ENCODE measurements around the gene GNRHR.
A peak's percentile ranks its signal among the peaks of the same experiment; 100 is the strongest.

GNRHR gene

DNA sequence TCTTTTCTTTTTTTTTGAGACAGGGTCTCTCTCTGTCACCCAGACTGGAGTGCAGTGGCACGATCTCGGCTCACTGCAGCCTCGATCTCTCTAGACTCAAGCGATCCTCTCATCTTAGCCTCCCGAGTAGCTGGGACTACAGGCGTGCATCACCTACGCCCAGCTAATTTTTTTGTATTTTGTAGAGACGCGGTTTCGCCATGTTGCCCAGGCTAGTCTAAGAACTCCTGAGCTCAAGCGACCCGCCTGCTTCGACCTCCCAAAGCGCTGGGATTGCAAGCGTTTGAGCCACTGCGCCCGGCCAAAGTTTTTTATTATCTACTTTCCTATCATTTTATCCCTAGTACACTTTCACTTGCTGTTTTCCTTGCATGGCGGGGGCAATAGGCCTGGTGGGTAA is 54.6 kb downstream of the GNRHR start:
- Histone ChIP-seq H2AK5ac (ENCODE audit: low read depth, low read length) (no peak overlapping the region), H2BK15ac (ENCODE audit: low read length) (no peak overlapping the region), H3K36me3 (replicated peaks in 1 of 2; ENCODE audit: control insufficient read depth in 2 of 2, insufficient read depth in 2 of 2, low read length in 2 of 2) (peaks cover 0 to 34% of the 10 kb centered on the region in 2 donors), H3K14ac (ENCODE audit: low read length) (no peak overlapping the region), H2BK12ac (ENCODE audit: low read length) (no peak overlapping the region), H4K8ac (ENCODE audit: low read depth, low read length) (no peak overlapping the region), H3K4me1 (ENCODE audit: control insufficient read depth in 2 of 2, insufficient read depth in 1 of 2, low read depth in 1 of 2, low read length in 2 of 2) (peaks cover 4 to 5% of the 10 kb centered on the region in 2 donors), H2BK120ac (ENCODE audit: low read depth, low read length) (no peak overlapping the region), H3K23ac (ENCODE audit: low read depth, low read length, poor library complexity) (no peak overlapping the region), H3K9ac (ENCODE audit: low read depth, low read length, poor library complexity) (no peak overlapping the region), H2AFZ (ENCODE audit: low read length) (no peak overlapping the region), H3K27me3 (ENCODE audit: control insufficient read depth in 3 of 3, insufficient read depth in 3 of 3, low read depth in 1 of 3, low read length in 3 of 3) (no peaks in the 10 kb centered on the region), H3K4me2 (ENCODE audit: insufficient read depth, low read length, poor library complexity, severe bottlenecking) (no peak overlapping the region), H3K18ac (ENCODE audit: low read length) (no peak overlapping the region), H3K4ac (ENCODE audit: low read length) (no peak overlapping the region), H3K27ac (replicated peaks; ENCODE audit: low read length) (no peak overlapping the region), H3K9me3 (replicated peaks in 1 of 2; ENCODE audit: control insufficient read depth in 2 of 2, insufficient read depth in 1 of 2, low read depth in 1 of 2, low read length in 2 of 2) (no peaks in the 10 kb centered on the region), H3K79me1 (ENCODE audit: low read depth, low read length) (no peaks in the 10 kb centered on the region), H3K4me3 (ENCODE audit: low read length in 2 of 2) (peak overlapping the region in 1 of 2 donors; percentile 67), H2BK5ac (ENCODE audit: low read length) (no peak overlapping the region), H4K91ac (ENCODE audit: low read depth, low read length, poor library complexity) (no peak overlapping the region)
- no CpG with 5 or more reads among the region's 18 CpGs for whole genome bisulfite sequencing, 2 donors (ENCODE audit: extremely low coverage in 2 of 2, insufficient read length in 2 of 2, insufficient replicate concordance in 1 of 2)
- no peak for DNase-seq (ENCODE audit: low spot score)

DNA sequence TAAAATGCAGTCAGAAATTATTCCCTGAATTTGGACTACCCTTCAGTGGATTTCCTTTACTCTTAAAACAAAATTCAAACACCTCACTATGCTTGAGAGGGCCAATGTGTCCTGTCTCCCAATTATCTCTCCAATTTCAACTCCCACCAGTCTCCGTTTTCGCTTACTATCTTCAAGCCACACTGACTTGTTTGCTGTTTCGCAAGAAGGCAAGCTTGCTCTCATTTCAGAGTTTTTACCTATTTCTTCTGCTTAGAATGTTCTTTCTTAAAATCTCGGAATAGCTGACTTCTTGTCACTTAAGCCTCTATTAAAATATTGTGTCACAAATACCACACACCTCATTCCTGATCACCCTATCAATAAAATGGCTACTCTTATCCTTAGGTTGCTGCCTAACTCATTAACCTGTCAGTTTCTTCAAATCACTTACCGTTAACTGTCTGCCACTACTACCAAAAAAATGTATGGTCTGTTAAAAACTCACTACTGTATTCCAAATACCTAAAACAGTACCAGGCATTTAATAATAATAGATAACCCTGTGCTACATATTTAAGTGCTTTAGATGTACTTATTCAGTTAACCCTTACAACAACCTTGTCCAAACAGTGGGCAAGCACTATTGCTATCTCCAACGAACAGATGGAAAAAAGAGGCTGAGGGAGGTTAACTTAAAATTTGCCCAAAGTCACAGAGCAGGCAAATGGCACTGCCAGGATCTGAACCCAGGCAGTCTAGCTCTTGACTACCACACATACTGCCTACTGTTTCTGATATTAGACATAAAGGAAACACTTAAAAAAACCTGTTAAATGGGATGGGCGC is 56.1 kb downstream of the GNRHR start:
- no CpG with 5 or more reads among the region's 7 CpGs for WGBS, 2 donors (ENCODE audit: extremely low coverage in 2 of 2, insufficient read length in 2 of 2, insufficient replicate concordance in 1 of 2)
- no peak overlapping the region for H4K91ac ChIP-seq (ENCODE audit: low read depth, low read length, poor library complexity)
- H3K23ac ChIP-seq (ENCODE audit: low read depth, low read length, poor library complexity): no peak overlapping the region
- no peak overlapping the region for H2AK5ac ChIP-seq (ENCODE audit: low read depth, low read length)
- H2BK15ac ChIP-seq (ENCODE audit: low read length): no peak overlapping the region
- no peak overlapping the region for H3K27ac ChIP-seq (replicated peaks; ENCODE audit: low read length)
- DNase-seq (ENCODE audit: low spot score): no peak
- H2BK120ac ChIP-seq (ENCODE audit: low read depth, low read length): no peak overlapping the region
- no peak overlapping the region for H4K8ac ChIP-seq (ENCODE audit: low read depth, low read length)
- no peaks in the 10 kb centered on the region for H3K27me3 ChIP-seq (ENCODE audit: control insufficient read depth in 3 of 3, insufficient read depth in 3 of 3, low read depth in 1 of 3, low read length in 3 of 3)
- H3K18ac ChIP-seq (ENCODE audit: low read length): no peak overlapping the region
- peaks cover 4 to 5% of the 10 kb centered on the region in 2 donors for H3K4me1 ChIP-seq (ENCODE audit: control insufficient read depth in 2 of 2, insufficient read depth in 1 of 2, low read depth in 1 of 2, low read length in 2 of 2)
- no peaks in the 10 kb centered on the region for H3K9me3 ChIP-seq (replicated peaks in 1 of 2; ENCODE audit: control insufficient read depth in 2 of 2, insufficient read depth in 1 of 2, low read depth in 1 of 2, low read length in 2 of 2)
- peaks cover 0 to 39% of the 10 kb centered on the region in 2 donors for H3K36me3 ChIP-seq (replicated peaks in 1 of 2; ENCODE audit: control insufficient read depth in 2 of 2, insufficient read depth in 2 of 2, low read length in 2 of 2)
- H3K4me3 ChIP-seq (ENCODE audit: low read length in 2 of 2): no peak overlapping the region
- no peak overlapping the region for H3K9ac ChIP-seq (ENCODE audit: low read depth, low read length, poor library complexity)
- H3K14ac ChIP-seq (ENCODE audit: low read length): no peak overlapping the region
- H2BK12ac ChIP-seq (ENCODE audit: low read length): no peak overlapping the region
- no peaks in the 10 kb centered on the region for H3K79me1 ChIP-seq (ENCODE audit: low read depth, low read length)
- no peak overlapping the region for H2AFZ ChIP-seq (ENCODE audit: low read length)
- no peak overlapping the region for H2BK5ac ChIP-seq (ENCODE audit: low read length)
- no peak overlapping the region for H3K4ac ChIP-seq (ENCODE audit: low read length)
- no peak overlapping the region for H3K4me2 ChIP-seq (ENCODE audit: insufficient read depth, low read length, poor library complexity, severe bottlenecking)

DNA sequence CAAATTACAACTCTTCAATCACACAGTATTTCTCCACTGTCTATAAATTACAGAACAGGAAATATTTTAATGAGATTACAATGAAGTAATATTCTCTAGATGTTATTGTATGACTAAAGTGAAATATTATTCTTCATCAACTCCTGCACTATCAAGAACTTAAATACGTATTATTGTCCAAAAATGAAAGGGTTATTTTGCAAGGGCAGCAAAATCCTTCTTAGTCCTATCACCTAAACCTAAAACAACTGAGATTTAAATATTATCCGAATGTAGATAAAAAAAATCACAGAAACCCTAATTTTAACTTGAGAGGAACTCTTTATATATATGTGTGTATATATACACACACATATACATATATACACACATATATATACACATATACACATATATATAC is 58.1 kb downstream of the GNRHR start:
- peaks cover 3 to 60% of the 10 kb centered on the region in 2 donors for H3K36me3 ChIP-seq (replicated peaks in 1 of 2; ENCODE audit: control insufficient read depth in 2 of 2, insufficient read depth in 2 of 2, low read length in 2 of 2)
- no peak overlapping the region for H4K8ac ChIP-seq (ENCODE audit: low read depth, low read length)
- H3K4me1 ChIP-seq (ENCODE audit: control insufficient read depth in 2 of 2, insufficient read depth in 1 of 2, low read depth in 1 of 2, low read length in 2 of 2): peaks cover 2 to 4% of the 10 kb centered on the region in 2 donors
- H3K27me3 ChIP-seq (ENCODE audit: control insufficient read depth in 3 of 3, insufficient read depth in 3 of 3, low read depth in 1 of 3, low read length in 3 of 3): no peaks in the 10 kb centered on the region
- H3K9ac ChIP-seq (ENCODE audit: low read depth, low read length, poor library complexity): no peak overlapping the region
- no peak overlapping the region for H3K4me3 ChIP-seq (ENCODE audit: low read length in 2 of 2)
- no peak overlapping the region for H2AFZ ChIP-seq (ENCODE audit: low read length)
- peaks cover 0 to 9% of the 10 kb centered on the region in 2 donors for H3K9me3 ChIP-seq (replicated peaks in 1 of 2; ENCODE audit: control insufficient read depth in 2 of 2, insufficient read depth in 1 of 2, low read depth in 1 of 2, low read length in 2 of 2)
- H3K23ac ChIP-seq (ENCODE audit: low read depth, low read length, poor library complexity): no peak overlapping the region
- no peak for DNase-seq (ENCODE audit: low spot score)
- no CpG with 5 or more reads among the region's 2 CpGs for WGBS, 2 donors (ENCODE audit: extremely low coverage in 2 of 2, insufficient read length in 2 of 2, insufficient replicate concordance in 1 of 2)
- no peak overlapping the region for H2AK5ac ChIP-seq (ENCODE audit: low read depth, low read length)
- H2BK15ac ChIP-seq (ENCODE audit: low read length): no peak overlapping the region
- H3K4ac ChIP-seq (ENCODE audit: low read length): no peak overlapping the region
- H2BK120ac ChIP-seq (ENCODE audit: low read depth, low read length): no peak overlapping the region
- H4K91ac ChIP-seq (ENCODE audit: low read depth, low read length, poor library complexity): no peak overlapping the region
- H3K4me2 ChIP-seq (ENCODE audit: insufficient read depth, low read length, poor library complexity, severe bottlenecking): no peak overlapping the region
- no peak overlapping the region for H2BK5ac ChIP-seq (ENCODE audit: low read length)
- H3K27ac ChIP-seq (replicated peaks; ENCODE audit: low read length): no peak overlapping the region
- H3K79me1 ChIP-seq (ENCODE audit: low read depth, low read length): no peaks in the 10 kb centered on the region
- H3K18ac ChIP-seq (ENCODE audit: low read length): no peak overlapping the region
- no peak overlapping the region for H2BK12ac ChIP-seq (ENCODE audit: low read length)
- no peak overlapping the region for H3K14ac ChIP-seq (ENCODE audit: low read length)

DNA sequence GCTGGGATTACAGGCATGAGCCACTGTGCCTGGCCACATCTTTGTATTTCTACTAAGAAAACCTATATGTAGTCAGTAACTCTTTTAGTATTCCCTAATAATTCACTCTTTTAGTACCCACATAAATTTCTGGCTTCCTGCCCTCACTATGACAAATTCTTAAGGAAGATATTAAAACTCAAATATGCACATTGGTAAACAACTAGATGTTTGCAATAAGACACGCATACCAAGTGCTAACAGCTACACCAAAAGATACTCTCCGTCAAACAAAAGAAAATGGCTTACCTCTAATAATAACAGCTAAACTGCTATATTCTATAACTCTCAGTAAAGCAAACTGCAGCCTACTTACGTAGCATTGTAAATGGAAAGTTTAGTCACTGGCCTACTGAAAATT is 59.5 kb downstream of the GNRHR start:
- Histone ChIP-seq H3K23ac (ENCODE audit: low read depth, low read length, poor library complexity) (no peak overlapping the region), H2BK120ac (ENCODE audit: low read depth, low read length) (no peak overlapping the region), H2BK15ac (ENCODE audit: low read length) (no peak overlapping the region), H3K4me1 (ENCODE audit: control insufficient read depth in 2 of 2, insufficient read depth in 1 of 2, low read depth in 1 of 2, low read length in 2 of 2) (peaks cover 0 to 2% of the 10 kb centered on the region in 2 donors), H3K18ac (ENCODE audit: low read length) (no peak overlapping the region), H3K36me3 (replicated peaks in 1 of 2; ENCODE audit: control insufficient read depth in 2 of 2, insufficient read depth in 2 of 2, low read length in 2 of 2) (peaks cover 3 to 73% of the 10 kb centered on the region in 2 donors), H3K9me3 (replicated peaks in 1 of 2; ENCODE audit: control insufficient read depth in 2 of 2, insufficient read depth in 1 of 2, low read depth in 1 of 2, low read length in 2 of 2) (peaks cover 0 to 9% of the 10 kb centered on the region in 2 donors), H3K14ac (ENCODE audit: low read length) (no peak overlapping the region), H3K27me3 (ENCODE audit: control insufficient read depth in 3 of 3, insufficient read depth in 3 of 3, low read depth in 1 of 3, low read length in 3 of 3) (no peaks in the 10 kb centered on the region), H3K27ac (replicated peaks; ENCODE audit: low read length) (no peak overlapping the region), H3K4me2 (ENCODE audit: insufficient read depth, low read length, poor library complexity, severe bottlenecking) (no peak overlapping the region), H2BK12ac (ENCODE audit: low read length) (no peak overlapping the region), H2AK5ac (ENCODE audit: low read depth, low read length) (no peak overlapping the region), H3K4ac (ENCODE audit: low read length) (no peak overlapping the region), H4K8ac (ENCODE audit: low read depth, low read length) (no peak overlapping the region), H3K4me3 (ENCODE audit: low read length in 2 of 2) (no peak overlapping the region), H3K79me1 (ENCODE audit: low read depth, low read length) (no peaks in the 10 kb centered on the region), H3K9ac (ENCODE audit: low read depth, low read length, poor library complexity) (no peak overlapping the region), H2BK5ac (ENCODE audit: low read length) (no peak overlapping the region), H2AFZ (ENCODE audit: low read length) (no peak overlapping the region), H4K91ac (ENCODE audit: low read depth, low read length, poor library complexity) (no peak overlapping the region)
- no peak for DNase-seq (ENCODE audit: low spot score)
- no CpG with 5 or more reads among the region's 3 CpGs for WGBS, 2 donors (ENCODE audit: extremely low coverage in 2 of 2, insufficient read length in 2 of 2, insufficient replicate concordance in 1 of 2)
